Activated CD4-positive, CD25-positive, alpha-beta regulatory T cell treated with anti-CD3 and anti-CD28 coated beads, Interleukin-2, amount 50 U/mL, for 72 hours (primary cell): ENCODE measurements around the gene RRP8.

Source experiments
- DNase-seq: peaks from one replicate; pipeline ENCODE4 v3.0.0; 2021

RRP8 gene

GRCh38 chr11:6565988-6566703 is 37.3 kb downstream of the RRP8 start:
- no peak for DNase-seq

- DNase-seq: no peak
Measured at GRCh38 chr11:6565325-6565724, 38.1 kb downstream of the RRP8 start.

GRCh38 chr11:6563667-6564066 is 39.7 kb downstream of the RRP8 start:
- DNase-seq: no peak

GRCh38 chr11:6563121-6563619 is 40.2 kb downstream of the RRP8 start:
- DNase-seq: no peak

GRCh38 chr11:6561288-6561687 is 42.1 kb downstream of the RRP8 start:
- no peak for DNase-seq

GRCh38 chr11:6559369-6559768 is 44.0 kb downstream of the RRP8 start:
- no peak for DNase-seq

- no peak for DNase-seq
Measured at GRCh38 chr11:6557761-6558674, 45.4 kb downstream of the RRP8 start.

- no peak for DNase-seq
Measured at GRCh38 chr11:6557063-6557462, 46.4 kb downstream of the RRP8 start.

- DNase-seq: no peak
Measured at GRCh38 chr11:6556139-6556949, 47.1 kb downstream of the RRP8 start.

GRCh38 chr11:6554828-6555706 is 48.3 kb downstream of the RRP8 start:
- DNase-seq: no peak

GRCh38 chr11:6553634-6554033 is 49.8 kb downstream of the RRP8 start:
- DNase-seq: no peak

- DNase-seq: no peak
Measured at GRCh38 chr11:6548641-6549040, 54.8 kb downstream of the RRP8 start.

GRCh38 chr11:6548121-6548520 is 55.3 kb downstream of the RRP8 start:
- no peak for DNase-seq

- DNase-seq: no peak
Measured at GRCh38 chr11:6547177-6547576, 56.2 kb downstream of the RRP8 start.

- DNase-seq: no peak
Measured at GRCh38 chr11:6546735-6547134, 56.7 kb downstream of the RRP8 start.

- no peak for DNase-seq
Measured at GRCh38 chr11:6545917-6546605, 57.4 kb downstream of the RRP8 start.
